ENCODE results near the gene MOCS3. TPM values are rescaled to one million over a fixed set of nuclear protein-coding genes. Genes with fewer than 3 reads are reported as not detected.
A peak's percentile ranks its signal among the peaks of the same experiment; 100 is the strongest.

Gene MOCS3
- total and polyA plus RNA-seq, 2 of the 13 experiments (the other 11 are each of a cell fraction or from before 2014, with no cell fraction given), result 3.7 to 8.4 TPM

- TF ChIP-seq, protein P1, sequence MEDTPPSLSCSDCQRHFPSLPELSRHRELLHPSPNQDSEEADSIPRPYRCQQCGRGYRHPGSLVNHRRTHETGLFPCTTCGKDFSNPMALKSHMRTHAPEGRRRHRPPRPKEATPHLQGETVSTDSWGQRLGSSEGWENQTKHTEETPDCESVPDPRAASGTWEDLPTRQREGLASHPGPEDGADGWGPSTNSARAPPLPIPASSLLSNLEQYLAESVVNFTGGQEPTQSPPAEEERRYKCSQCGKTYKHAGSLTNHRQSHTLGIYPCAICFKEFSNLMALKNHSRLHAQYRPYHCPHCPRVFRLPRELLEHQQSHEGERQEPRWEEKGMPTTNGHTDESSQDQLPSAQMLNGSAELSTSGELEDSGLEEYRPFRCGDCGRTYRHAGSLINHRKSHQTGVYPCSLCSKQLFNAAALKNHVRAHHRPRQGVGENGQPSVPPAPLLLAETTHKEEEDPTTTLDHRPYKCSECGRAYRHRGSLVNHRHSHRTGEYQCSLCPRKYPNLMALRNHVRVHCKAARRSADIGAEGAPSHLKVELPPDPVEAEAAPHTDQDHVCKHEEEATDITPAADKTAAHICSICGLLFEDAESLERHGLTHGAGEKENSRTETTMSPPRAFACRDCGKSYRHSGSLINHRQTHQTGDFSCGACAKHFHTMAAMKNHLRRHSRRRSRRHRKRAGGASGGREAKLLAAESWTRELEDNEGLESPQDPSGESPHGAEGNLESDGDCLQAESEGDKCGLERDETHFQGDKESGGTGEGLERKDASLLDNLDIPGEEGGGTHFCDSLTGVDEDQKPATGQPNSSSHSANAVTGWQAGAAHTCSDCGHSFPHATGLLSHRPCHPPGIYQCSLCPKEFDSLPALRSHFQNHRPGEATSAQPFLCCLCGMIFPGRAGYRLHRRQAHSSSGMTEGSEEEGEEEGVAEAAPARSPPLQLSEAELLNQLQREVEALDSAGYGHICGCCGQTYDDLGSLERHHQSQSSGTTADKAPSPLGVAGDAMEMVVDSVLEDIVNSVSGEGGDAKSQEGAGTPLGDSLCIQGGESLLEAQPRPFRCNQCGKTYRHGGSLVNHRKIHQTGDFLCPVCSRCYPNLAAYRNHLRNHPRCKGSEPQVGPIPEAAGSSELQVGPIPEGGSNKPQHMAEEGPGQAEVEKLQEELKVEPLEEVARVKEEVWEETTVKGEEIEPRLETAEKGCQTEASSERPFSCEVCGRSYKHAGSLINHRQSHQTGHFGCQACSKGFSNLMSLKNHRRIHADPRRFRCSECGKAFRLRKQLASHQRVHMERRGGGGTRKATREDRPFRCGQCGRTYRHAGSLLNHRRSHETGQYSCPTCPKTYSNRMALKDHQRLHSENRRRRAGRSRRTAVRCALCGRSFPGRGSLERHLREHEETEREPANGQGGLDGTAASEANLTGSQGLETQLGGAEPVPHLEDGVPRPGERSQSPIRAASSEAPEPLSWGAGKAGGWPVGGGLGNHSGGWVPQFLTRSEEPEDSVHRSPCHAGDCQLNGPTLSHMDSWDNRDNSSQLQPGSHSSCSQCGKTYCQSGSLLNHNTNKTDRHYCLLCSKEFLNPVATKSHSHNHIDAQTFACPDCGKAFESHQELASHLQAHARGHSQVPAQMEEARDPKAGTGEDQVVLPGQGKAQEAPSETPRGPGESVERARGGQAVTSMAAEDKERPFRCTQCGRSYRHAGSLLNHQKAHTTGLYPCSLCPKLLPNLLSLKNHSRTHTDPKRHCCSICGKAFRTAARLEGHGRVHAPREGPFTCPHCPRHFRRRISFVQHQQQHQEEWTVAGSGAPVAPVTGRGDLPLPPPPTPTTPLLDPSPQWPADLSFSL (CRISPR knock-in tag; IDR thresholded peaks at IDR 0.05), result no peak
- TF ChIP-seq, protein P2, sequence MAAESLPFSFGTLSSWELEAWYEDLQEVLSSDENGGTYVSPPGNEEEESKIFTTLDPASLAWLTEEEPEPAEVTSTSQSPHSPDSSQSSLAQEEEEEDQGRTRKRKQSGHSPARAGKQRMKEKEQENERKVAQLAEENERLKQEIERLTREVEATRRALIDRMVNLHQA (CRISPR knock-in tag; IDR thresholded peaks at IDR 0.05), result no peak
- TF ChIP-seq ZNF337 (CRISPR knock-in tag; IDR thresholded peaks at IDR 0.05; ENCODE audit: borderline replicate concordance, low read depth), result no peak
- no peak for TF ChIP-seq PRPF4 (IDR thresholded peaks at IDR 0.05; ENCODE audit: low read depth, low read length, poor library complexity, severe bottlenecking)
- TF ChIP-seq, protein P3, sequence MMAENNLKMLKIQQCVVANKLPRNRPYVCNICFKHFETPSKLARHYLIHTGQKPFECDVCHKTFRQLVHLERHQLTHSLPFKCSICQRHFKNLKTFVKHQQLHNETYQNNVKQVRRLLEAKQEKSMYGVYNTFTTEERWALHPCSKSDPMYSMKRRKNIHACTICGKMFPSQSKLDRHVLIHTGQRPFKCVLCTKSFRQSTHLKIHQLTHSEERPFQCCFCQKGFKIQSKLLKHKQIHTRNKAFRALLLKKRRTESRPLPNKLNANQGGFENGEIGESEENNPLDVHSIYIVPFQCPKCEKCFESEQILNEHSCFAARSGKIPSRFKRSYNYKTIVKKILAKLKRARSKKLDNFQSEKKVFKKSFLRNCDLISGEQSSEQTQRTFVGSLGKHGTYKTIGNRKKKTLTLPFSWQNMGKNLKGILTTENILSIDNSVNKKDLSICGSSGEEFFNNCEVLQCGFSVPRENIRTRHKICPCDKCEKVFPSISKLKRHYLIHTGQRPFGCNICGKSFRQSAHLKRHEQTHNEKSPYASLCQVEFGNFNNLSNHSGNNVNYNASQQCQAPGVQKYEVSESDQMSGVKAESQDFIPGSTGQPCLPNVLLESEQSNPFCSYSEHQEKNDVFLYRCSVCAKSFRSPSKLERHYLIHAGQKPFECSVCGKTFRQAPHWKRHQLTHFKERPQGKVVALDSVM (CRISPR knock-in tag; IDR thresholded peaks at IDR 0.05), result no peak
- TF ChIP-seq ZNF558 (CRISPR knock-in tag; IDR thresholded peaks at IDR 0.05; ENCODE audit: borderline replicate concordance), result no peak; the same call in 1 of the 2 replicates
- peak; percentile 14; the same call in 1 of the 2 replicates for TF ChIP-seq CTCF (CRISPR knock-in tag; IDR thresholded peaks at IDR 0.05)
- TF ChIP-seq KDM4B (CRISPR knock-in tag; IDR thresholded peaks at IDR 0.05), result no peak
- no peak; the same call in 1 of the 2 replicates for TF ChIP-seq ZNF614 (CRISPR knock-in tag; IDR thresholded peaks at IDR 0.05; ENCODE audit: borderline replicate concordance)
- no peak for TF ChIP-seq CEBPZ (IDR thresholded peaks at IDR 0.05; ENCODE audit: low read length)
Observed at GRCh38 chr20:50958615-50959542, at the start of gene MOCS3 (continued).

Data from HepG2 (cell line).